Loucy (cell line): ENCODE results near the gene EFNA3.

Source experiments
- CTCF ChIP-seq: fragments of 200-600 bp; sonication (generic); conservative IDR thresholded peaks from 2 replicates; pipeline ENCODE4 v1.5.1; 2014; ENCODE audit warnings: mild to moderate bottlenecking, antibody characterized with exemption, low read length
- EZH2phosphoT487 ChIP-seq: fragments of 200-600 bp; IDR thresholded peaks from 2 replicates; pipeline ENCODE4 v1.6.1; 2018; ENCODE audit warnings: antibody characterized with exemption, mild to moderate bottlenecking, moderate library complexity, borderline replicate concordance

GRCh38 chr1:155106862-155107261 is 28.2 kb downstream of the EFNA3 start:
- TF ChIP-seq CTCF (no peak), EZH2phosphoT487 (no peak)
